Neural progenitor cell (in vitro differentiated cells): Measurements from ENCODE around the gene LPP. TPM values are rescaled to one million over a fixed set of nuclear protein-coding genes. Genes with fewer than 3 reads are reported as not detected.

Source experiments
- DNase-seq: peaks from one replicate; pipeline ENCODE4 v3.0.0-alpha.2; 2016; ENCODE audit warnings: low spot score
- H2AFZ ChIP-seq: fragments of 200-600 bp; sonication (generic); replicated peaks from 2 replicates; pipeline ENCODE4 v1.6.1; 2016; ENCODE audit warnings: antibody characterized with exemption
- H3F3A ChIP-seq: fragments of 200-600 bp; sonication (generic); 2 replicates; pipeline ENCODE4 v1.6.1; 2016; ENCODE audit warnings: antibody characterized with exemption, low read depth
- H3K27ac ChIP-seq: fragments of 200-600 bp; sonication (generic); 2 replicates; pipeline ENCODE4 v1.5.1; 2016; ENCODE audit warnings: mild to moderate bottlenecking
- H3K27me3 ChIP-seq: fragments of 200-600 bp; sonication (generic); 2 replicates; pipeline ENCODE4 v1.6.1; 2016; ENCODE audit warnings: mild to moderate bottlenecking, moderate library complexity
- H3K36me3 ChIP-seq: fragments of 200-600 bp; sonication (generic); 2 replicates; pipeline ENCODE4 v1.5.1; 2016
- H3K4me1 ChIP-seq: fragments of 200-600 bp; sonication (generic); 2 replicates; pipeline ENCODE4 v1.6.1; 2016; ENCODE audit warnings: mixed run types
- H3K4me2 ChIP-seq: fragments of 200-600 bp; sonication (generic); 2 replicates; pipeline ENCODE4 v1.6.1; 2016
- H3K4me3 ChIP-seq: fragments of 200-600 bp; sonication (generic); 2 replicates; pipeline ENCODE4 v1.5.1; 2016
- H3K79me2 ChIP-seq: fragments of 200-600 bp; sonication (generic); 2 replicates; pipeline ENCODE4 v1.6.1; 2016; ENCODE audit warnings: low read depth
- H3K9ac ChIP-seq: fragments of 200-600 bp; sonication (generic); 2 replicates; pipeline ENCODE4 v1.6.1; 2016
- H3K9me3 ChIP-seq: fragments of 200-600 bp; sonication (generic); 2 replicates; pipeline ENCODE4 v1.5.1; 2016; ENCODE audit warnings: low read depth
- H4K20me1 ChIP-seq: fragments of 200-600 bp; sonication (generic); 2 replicates; pipeline ENCODE4 v1.6.1; 2016; ENCODE audit warnings: low read depth
- H3K27ac Mint-ChIP-seq: 3 replicates; pipeline ENCODE4 v1.8.0; 2021; ENCODE audit warnings: mixed read lengths
- H3K27me3 Mint-ChIP-seq: 2 replicates; pipeline ENCODE4 v1.8.0; 2022; ENCODE audit warnings: low read depth, mild to moderate bottlenecking, inconsistent platforms, moderate library complexity, mixed read lengths; ENCODE audit not compliant: insufficient read depth
- H3K36me3 Mint-ChIP-seq: 3 replicates; pipeline ENCODE4 v1.8.0; 2021; ENCODE audit warnings: mixed read lengths
- H3K4me1 Mint-ChIP-seq: 3 replicates; pipeline ENCODE4 v1.8.0; 2021; ENCODE audit warnings: mixed read lengths
- H3K4me3 Mint-ChIP-seq: 3 replicates; pipeline ENCODE4 v1.8.0; 2021; ENCODE audit warnings: mild to moderate bottlenecking, moderate library complexity, mixed read lengths
- H3K9me3 Mint-ChIP-seq: 3 replicates; pipeline ENCODE4 v1.8.0; 2020; ENCODE audit warnings: mixed read lengths
- EZH2 ChIP-seq: fragments of 200-600 bp; sonication (generic); IDR thresholded peaks from 2 replicates; pipeline ENCODE4 v1.6.1; 2017; ENCODE audit warnings: antibody characterized with exemption, mild to moderate bottlenecking, moderate library complexity
- EZH2phosphoT487 ChIP-seq: fragments of 200-600 bp; sonication (generic); IDR thresholded peaks from 2 replicates; pipeline ENCODE4 v1.6.1; 2017; ENCODE audit warnings: antibody characterized with exemption
- total RNA-seq: library from RNA; depleted of rRNA; stranded (reverse); fragments of >200 nt; gene quantifications from 2 replicates; pipeline ENCODE4 v1.2.3, GENCODE V29; 2015; ENCODE audit warnings: low replicate concordance
- TF ChIP-seq, protein P1 (sequence below): fragments of 200-600 bp; sonication (generic); IDR thresholded peaks from 2 replicates; pipeline ENCODE4 v1.5.1; 2017; ENCODE audit warnings: antibody characterized with exemption, mild to moderate bottlenecking

The LPP gene
- total RNA-seq, 1 donor from 2014 or later = 18.9 TPM

- H3K27me3 Mint-ChIP-seq = no peaks in the 10 kb centered on the region
Observed at GRCh38 chr3:188580659-188581058, 426.7 kb downstream of the LPP start.

DNA sequence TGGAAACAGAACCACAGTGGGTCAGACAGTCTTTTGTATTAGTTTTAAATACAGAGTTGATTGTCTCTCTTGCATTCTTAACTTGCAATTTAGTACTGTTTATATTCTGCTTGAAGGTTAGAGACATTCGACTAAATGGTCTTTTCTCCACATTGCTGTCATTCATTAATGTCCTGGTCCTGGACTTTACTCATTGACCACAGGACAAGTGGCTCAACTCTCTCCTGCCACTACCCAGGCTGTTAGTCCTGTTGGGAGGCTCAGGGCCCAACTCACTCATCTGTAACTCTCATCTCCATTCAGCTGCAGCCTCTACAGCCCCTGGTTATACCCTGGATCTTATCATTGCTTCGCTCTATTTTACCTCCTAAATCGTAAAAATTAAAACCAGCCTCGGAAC is 427.4 kb downstream of the LPP start:
- Histone ChIP-seq H3K9ac (no peak overlapping the region), H3K36me3 (no peaks in the 10 kb centered on the region), H3F3A (no peaks in the 10 kb centered on the region), H3K4me2 (no peak overlapping the region), H3K79me2 (no peaks in the 10 kb centered on the region), H2AFZ (no peak overlapping the region), H4K20me1 (no peaks in the 10 kb centered on the region), H3K4me1 (peaks cover 15% of the 10 kb centered on the region), H3K27me3 (no peaks in the 10 kb centered on the region), H3K9me3 (no peaks in the 10 kb centered on the region), H3K4me3 (no peak overlapping the region), H3K27ac (no peak overlapping the region)
- H3K4me1 Mint-ChIP-seq = peaks cover 10% of the 10 kb centered on the region
- H3K4me3 Mint-ChIP-seq = no peak overlapping the region
- DNase-seq = no peak
- no peak overlapping the region for H3K27ac Mint-ChIP-seq
- H3K36me3 Mint-ChIP-seq = peaks cover 2% of the 10 kb centered on the region
- H3K27me3 Mint-ChIP-seq = no peaks in the 10 kb centered on the region
- no peaks in the 10 kb centered on the region for H3K9me3 Mint-ChIP-seq
- TF ChIP-seq, protein P1, sequence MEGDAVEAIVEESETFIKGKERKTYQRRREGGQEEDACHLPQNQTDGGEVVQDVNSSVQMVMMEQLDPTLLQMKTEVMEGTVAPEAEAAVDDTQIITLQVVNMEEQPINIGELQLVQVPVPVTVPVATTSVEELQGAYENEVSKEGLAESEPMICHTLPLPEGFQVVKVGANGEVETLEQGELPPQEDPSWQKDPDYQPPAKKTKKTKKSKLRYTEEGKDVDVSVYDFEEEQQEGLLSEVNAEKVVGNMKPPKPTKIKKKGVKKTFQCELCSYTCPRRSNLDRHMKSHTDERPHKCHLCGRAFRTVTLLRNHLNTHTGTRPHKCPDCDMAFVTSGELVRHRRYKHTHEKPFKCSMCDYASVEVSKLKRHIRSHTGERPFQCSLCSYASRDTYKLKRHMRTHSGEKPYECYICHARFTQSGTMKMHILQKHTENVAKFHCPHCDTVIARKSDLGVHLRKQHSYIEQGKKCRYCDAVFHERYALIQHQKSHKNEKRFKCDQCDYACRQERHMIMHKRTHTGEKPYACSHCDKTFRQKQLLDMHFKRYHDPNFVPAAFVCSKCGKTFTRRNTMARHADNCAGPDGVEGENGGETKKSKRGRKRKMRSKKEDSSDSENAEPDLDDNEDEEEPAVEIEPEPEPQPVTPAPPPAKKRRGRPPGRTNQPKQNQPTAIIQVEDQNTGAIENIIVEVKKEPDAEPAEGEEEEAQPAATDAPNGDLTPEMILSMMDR = no peak
- TF ChIP-seq EZH2phosphoT487 = no peak
- no peak for TF ChIP-seq EZH2

More at GRCh38 chr3:188580659-188581058, 426.7 kb downstream of the LPP start:
- peaks cover 10% of the 10 kb centered on the region for H3K4me1 Mint-ChIP-seq
- Histone ChIP-seq H3K27ac (no peak overlapping the region), H3K36me3 (no peaks in the 10 kb centered on the region), H3K4me3 (no peak overlapping the region), H3K9me3 (no peaks in the 10 kb centered on the region), H3K4me2 (no peak overlapping the region), H3F3A (no peaks in the 10 kb centered on the region), H4K20me1 (no peaks in the 10 kb centered on the region), H3K79me2 (no peaks in the 10 kb centered on the region), H3K9ac (no peak overlapping the region), H3K4me1 (peaks cover 15% of the 10 kb centered on the region), H3K27me3 (no peaks in the 10 kb centered on the region), H2AFZ (no peak overlapping the region)
- H3K27ac Mint-ChIP-seq = no peak overlapping the region
- no peak overlapping the region for H3K4me3 Mint-ChIP-seq
- peaks cover 2% of the 10 kb centered on the region for H3K36me3 Mint-ChIP-seq
- H3K9me3 Mint-ChIP-seq = no peaks in the 10 kb centered on the region
- DNase-seq = no peak
- TF ChIP-seq EZH2phosphoT487 (no peak), EZH2 (no peak)
- TF ChIP-seq, protein P1 = no peak

GRCh38 chr3:188581792-188582191 is 427.8 kb downstream of the LPP start:
- no peak overlapping the region for H2AFZ ChIP-seq
- no peaks in the 10 kb centered on the region for H3K36me3 ChIP-seq
- H3K4me2 ChIP-seq = no peak overlapping the region
- H3K79me2 ChIP-seq = no peaks in the 10 kb centered on the region
- no peak overlapping the region for H3K27ac ChIP-seq
- H3K9ac ChIP-seq = no peak overlapping the region
- Mint-ChIP-seq H3K27ac (no peak overlapping the region), H3K4me3 (no peak overlapping the region), H3K9me3 (no peaks in the 10 kb centered on the region), H3K4me1 (peaks cover 10% of the 10 kb centered on the region), H3K27me3 (no peaks in the 10 kb centered on the region), H3K36me3 (peaks cover 2% of the 10 kb centered on the region)
- no peak for DNase-seq
- no peaks in the 10 kb centered on the region for H3K27me3 ChIP-seq
- no peaks in the 10 kb centered on the region for H3F3A ChIP-seq
- H3K9me3 ChIP-seq = no peaks in the 10 kb centered on the region
- no peak overlapping the region for H3K4me3 ChIP-seq
- H4K20me1 ChIP-seq = no peaks in the 10 kb centered on the region
- H3K4me1 ChIP-seq = peaks cover 15% of the 10 kb centered on the region
- TF ChIP-seq EZH2phosphoT487 (no peak), EZH2 (no peak)
- TF ChIP-seq, protein P1 = no peak
